WTC11 (cell line): ENCODE measurements around the gene EPB41L4B. TPM values are rescaled to one million over a fixed set of nuclear protein-coding genes. Genes with fewer than 3 reads are reported as not detected.

Experiments used
- ATAC-seq: fragments of 200-7000 bp; cut with Tn5 transposase; 2 replicates; pipeline ENCODE4 v1.10.0; 2021; ENCODE audit warnings: mild to moderate bottlenecking, moderate library complexity
- CTCF ChIA-PET: fragments of 300-600 bp; sonication (Branson Sonifier 250); formaldehyde crosslinking; loops from one replicate; lab custom pipeline; 2021; ENCODE audit warnings: antibody characterized with exemption; lab: Charles Lee
- POLR2A ChIA-PET: fragments of 350-600 bp; sonication (Branson Sonifier 250); formaldehyde crosslinking; loops from one replicate; lab custom pipeline; 2021; ENCODE audit warnings: antibody characterized with exemption; lab: Charles Lee
- DNase-seq: peaks from one replicate; pipeline ENCODE4 v3.0.0; 2021; ENCODE audit warnings: low spot score
- H3K27ac Mint-ChIP-seq: 2 replicates; pipeline ENCODE4 v1.8.0; 2021; ENCODE audit warnings: mixed read lengths
- H3K27me3 Mint-ChIP-seq: 2 replicates; pipeline ENCODE4 v1.8.0; 2021; ENCODE audit warnings: low read depth, mild to moderate bottlenecking, moderate library complexity, mixed read lengths
- H3K36me3 Mint-ChIP-seq: 2 replicates; pipeline ENCODE4 v1.8.0; 2021; ENCODE audit warnings: mixed read lengths
- H3K4me1 Mint-ChIP-seq: 2 replicates; pipeline ENCODE4 v1.8.0; 2022; ENCODE audit warnings: mixed read lengths
- H3K4me3 Mint-ChIP-seq: 2 replicates; pipeline ENCODE4 v1.8.0; 2021; ENCODE audit warnings: mild to moderate bottlenecking, moderate library complexity, mixed read lengths
- H3K9me3 Mint-ChIP-seq: 2 replicates; pipeline ENCODE4 v1.8.0; 2021; ENCODE audit warnings: mixed read lengths
- ARID4B ChIP-seq: sonication (generic); formaldehyde crosslinking; IDR thresholded peaks from 2 replicates; pipeline ENCODE4 v1.8.0; 2023; ENCODE audit warnings: missing genetic modification reagents, mild to moderate bottlenecking, borderline replicate concordance
- EMX1 ChIP-seq: fragments of 250-450 bp; sonication (Bioruptor Pico); IDR thresholded peaks from 2 replicates; pipeline ENCODE4 v1.8.0; 2021; ENCODE audit warnings: mild to moderate bottlenecking
- GABPB1 ChIP-seq: sonication (generic); formaldehyde crosslinking; IDR thresholded peaks from 2 replicates; pipeline ENCODE4 v1.8.1; 2023; ENCODE audit warnings: mild to moderate bottlenecking, missing genetic modification reagents
- IRF2 ChIP-seq: sonication (generic); formaldehyde crosslinking; IDR thresholded peaks from 2 replicates; pipeline ENCODE4 v1.8.0; 2022; ENCODE audit warnings: low read depth, missing genetic modification reagents, borderline replicate concordance
- JAZF1 ChIP-seq: fragments of 250-450 bp; sonication (Bioruptor Pico); IDR thresholded peaks from 2 replicates; pipeline ENCODE4 v1.9.0; 2021; ENCODE audit warnings: moderate library complexity, mild to moderate bottlenecking, inconsistent platforms
- JUN ChIP-seq: sonication (generic); formaldehyde crosslinking; IDR thresholded peaks from 2 replicates; pipeline ENCODE4 v1.8.0; 2023; ENCODE audit warnings: mild to moderate bottlenecking, missing genetic modification reagents
- MYBL2 ChIP-seq: sonication (generic); formaldehyde crosslinking; IDR thresholded peaks from 2 replicates; pipeline ENCODE4 v1.8.1; 2023; ENCODE audit warnings: mild to moderate bottlenecking, moderate library complexity, missing genetic modification reagents
- NFE2L1 ChIP-seq: sonication (generic); formaldehyde crosslinking; IDR thresholded peaks from 2 replicates; pipeline ENCODE4 v1.8.1; 2023; ENCODE audit warnings: missing genetic modification reagents
- NR2C2 ChIP-seq: sonication (generic); formaldehyde crosslinking; IDR thresholded peaks from 2 replicates; pipeline ENCODE4 v1.8.0; 2022; ENCODE audit warnings: mild to moderate bottlenecking, missing genetic modification reagents
- NR3C1 ChIP-seq: sonication (generic); formaldehyde crosslinking; conservative IDR thresholded peaks from 2 replicates; pipeline ENCODE4 v1.8.1; 2023; ENCODE audit warnings: low read depth, mild to moderate bottlenecking, missing genetic modification reagents
- SP1 ChIP-seq: sonication (generic); formaldehyde crosslinking; conservative IDR thresholded peaks from 2 replicates; pipeline ENCODE4 v1.8.1; 2022; ENCODE audit warnings: missing genetic modification reagents
- TP53 ChIP-seq: sonication (generic); formaldehyde crosslinking; IDR thresholded peaks from 2 replicates; pipeline ENCODE4 v1.8.1; 2023; ENCODE audit warnings: mild to moderate bottlenecking, missing genetic modification reagents
- ZNF138 ChIP-seq: sonication (generic); formaldehyde crosslinking; conservative IDR thresholded peaks from 2 replicates; pipeline ENCODE4 v1.8.1; 2022; ENCODE audit warnings: mild to moderate bottlenecking, moderate library complexity, missing genetic modification reagents
- ZNF219 ChIP-seq: sonication (generic); formaldehyde crosslinking; IDR thresholded peaks from 2 replicates; pipeline ENCODE4 v1.8.0; 2023; ENCODE audit warnings: missing genetic modification reagents, mild to moderate bottlenecking, borderline replicate concordance
- ZNF263 ChIP-seq: sonication (generic); formaldehyde crosslinking; IDR thresholded peaks from 2 replicates; pipeline ENCODE4 v1.8.1; 2022; ENCODE audit warnings: low read depth, mild to moderate bottlenecking, moderate library complexity, missing genetic modification reagents
- ZNF671 ChIP-seq: fragments of 250-450 bp; sonication (Bioruptor Pico); IDR thresholded peaks from 2 replicates; pipeline ENCODE4 v1.8.0; 2021; ENCODE audit warnings: mild to moderate bottlenecking
- total RNA-seq: library from RNA; stranded (reverse); gene quantifications from 3 replicates; pipeline ENCODE4 v1.2.3, GENCODE V29; 2021
- TF ChIP-seq, protein P1 (sequence below): fragments of 250-450 bp; sonication (Bioruptor Pico); IDR thresholded peaks from 2 replicates; pipeline ENCODE4 v1.9.0; 2021; ENCODE audit warnings: mild to moderate bottlenecking
- TF ChIP-seq, protein P2 (sequence below): fragments of 250-450 bp; sonication (Bioruptor Pico); IDR thresholded peaks from 2 replicates; pipeline ENCODE4 v2.1.2; 2022; ENCODE audit warnings: mild to moderate bottlenecking, moderate library complexity

EPB41L4B gene
- total RNA-seq, 1 experiment from 2014 or later = 20.0 TPM

DNA sequence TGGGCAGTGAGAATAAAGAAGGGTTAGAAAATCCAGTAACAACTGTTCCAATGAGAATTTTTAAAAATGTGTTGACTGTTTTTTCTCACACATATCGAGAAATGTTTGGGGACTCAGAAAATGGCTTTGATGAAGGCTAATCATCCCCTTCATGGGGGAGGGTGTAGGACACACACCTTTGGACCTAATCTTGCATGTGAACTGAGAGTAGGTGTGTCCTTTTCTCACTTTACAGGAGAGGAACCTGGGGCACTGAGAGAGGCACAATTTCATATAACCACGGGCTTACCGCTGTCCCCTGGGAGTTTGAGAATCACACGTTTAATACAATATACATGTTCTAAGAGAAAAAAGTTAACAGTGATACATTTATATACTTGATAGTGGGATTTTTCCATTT lies 171.1 kb downstream of the EPB41L4B start:
- H3K27ac Mint-ChIP-seq = no peak overlapping the region
- peaks cover 7% of the 10 kb centered on the region; the same call in 1 of the 2 replicates for H3K27me3 Mint-ChIP-seq
- ATAC-seq (no peak), DNase-seq (no peak)
- TF ChIP-seq GABPB1 (CRISPR knock-in tag) = no peak
- TF ChIP-seq EMX1 (CRISPR knock-in tag) = no peak
- TF ChIP-seq ZNF138 (CRISPR knock-in tag) = no peak
- TF ChIP-seq NFE2L1 (CRISPR knock-in tag) = no peak
- TF ChIP-seq, protein P1, sequence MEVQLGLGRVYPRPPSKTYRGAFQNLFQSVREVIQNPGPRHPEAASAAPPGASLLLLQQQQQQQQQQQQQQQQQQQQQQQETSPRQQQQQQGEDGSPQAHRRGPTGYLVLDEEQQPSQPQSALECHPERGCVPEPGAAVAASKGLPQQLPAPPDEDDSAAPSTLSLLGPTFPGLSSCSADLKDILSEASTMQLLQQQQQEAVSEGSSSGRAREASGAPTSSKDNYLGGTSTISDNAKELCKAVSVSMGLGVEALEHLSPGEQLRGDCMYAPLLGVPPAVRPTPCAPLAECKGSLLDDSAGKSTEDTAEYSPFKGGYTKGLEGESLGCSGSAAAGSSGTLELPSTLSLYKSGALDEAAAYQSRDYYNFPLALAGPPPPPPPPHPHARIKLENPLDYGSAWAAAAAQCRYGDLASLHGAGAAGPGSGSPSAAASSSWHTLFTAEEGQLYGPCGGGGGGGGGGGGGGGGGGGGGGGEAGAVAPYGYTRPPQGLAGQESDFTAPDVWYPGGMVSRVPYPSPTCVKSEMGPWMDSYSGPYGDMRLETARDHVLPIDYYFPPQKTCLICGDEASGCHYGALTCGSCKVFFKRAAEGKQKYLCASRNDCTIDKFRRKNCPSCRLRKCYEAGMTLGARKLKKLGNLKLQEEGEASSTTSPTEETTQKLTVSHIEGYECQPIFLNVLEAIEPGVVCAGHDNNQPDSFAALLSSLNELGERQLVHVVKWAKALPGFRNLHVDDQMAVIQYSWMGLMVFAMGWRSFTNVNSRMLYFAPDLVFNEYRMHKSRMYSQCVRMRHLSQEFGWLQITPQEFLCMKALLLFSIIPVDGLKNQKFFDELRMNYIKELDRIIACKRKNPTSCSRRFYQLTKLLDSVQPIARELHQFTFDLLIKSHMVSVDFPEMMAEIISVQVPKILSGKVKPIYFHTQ (CRISPR knock-in tag) = no peak
- no peak for TF ChIP-seq JUN (CRISPR knock-in tag)
- no peak for TF ChIP-seq NR3C1
- TF ChIP-seq MYBL2 (CRISPR knock-in tag) = no peak
- TF ChIP-seq TP53 (CRISPR knock-in tag) = no peak
- TF ChIP-seq SP1 (CRISPR knock-in tag) = no peak
- TF ChIP-seq ARID4B (CRISPR knock-in tag) = no peak
- TF ChIP-seq ZNF263 (CRISPR knock-in tag) = no peak
- no peak for TF ChIP-seq ZNF671
- TF ChIP-seq, protein P2, sequence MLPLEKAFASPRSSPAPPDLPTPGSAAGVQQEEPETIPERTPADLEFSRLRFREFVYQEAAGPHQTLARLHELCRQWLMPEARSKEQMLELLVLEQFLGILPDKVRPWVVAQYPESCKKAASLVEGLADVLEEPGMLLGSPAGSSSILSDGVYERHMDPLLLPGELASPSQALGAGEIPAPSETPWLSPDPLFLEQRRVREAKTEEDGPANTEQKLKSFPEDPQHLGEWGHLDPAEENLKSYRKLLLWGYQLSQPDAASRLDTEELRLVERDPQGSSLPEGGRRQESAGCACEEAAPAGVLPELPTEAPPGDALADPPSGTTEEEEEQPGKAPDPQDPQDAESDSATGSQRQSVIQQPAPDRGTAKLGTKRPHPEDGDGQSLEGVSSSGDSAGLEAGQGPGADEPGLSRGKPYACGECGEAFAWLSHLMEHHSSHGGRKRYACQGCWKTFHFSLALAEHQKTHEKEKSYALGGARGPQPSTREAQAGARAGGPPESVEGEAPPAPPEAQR (CRISPR knock-in tag) = no peak
- TF ChIP-seq JAZF1 (CRISPR knock-in tag) = no peak
- no peak overlapping the region for H3K4me3 Mint-ChIP-seq
- peaks cover 22% of the 10 kb centered on the region for H3K36me3 Mint-ChIP-seq
- peaks cover 28% of the 10 kb centered on the region for H3K9me3 Mint-ChIP-seq
- H3K4me1 Mint-ChIP-seq = no peaks in the 10 kb centered on the region
- POLR2A ChIA-PET = no interaction called here
- CTCF ChIA-PET = no interaction called here

- peaks cover 21% of the 10 kb centered on the region for H3K9me3 Mint-ChIP-seq
- H3K27ac Mint-ChIP-seq = no peak overlapping the region
- no peak for DNase-seq
- H3K27me3 Mint-ChIP-seq = peaks cover 2% of the 10 kb centered on the region; the same call in 1 of the 2 replicates
- no peak for TF ChIP-seq GABPB1 (CRISPR knock-in tag)
- TF ChIP-seq IRF2 = no peak
- no peak for TF ChIP-seq NR2C2 (CRISPR knock-in tag)
- TF ChIP-seq ZNF219 (CRISPR knock-in tag) = no peak
- CTCF ChIA-PET = no interaction called here
- ATAC-seq = no peak
- H3K4me3 Mint-ChIP-seq = no peak overlapping the region
- POLR2A ChIA-PET = no interaction called here
- H3K36me3 Mint-ChIP-seq = peaks cover 19% of the 10 kb centered on the region
- H3K4me1 Mint-ChIP-seq = peaks cover 1% of the 10 kb centered on the region
Observed at GRCh38 chr9:109149089-109149488, 171.8 kb downstream of the EPB41L4B start.
